GM15510 (cell line): Measurements from ENCODE around the gene PNLIPRP1.

Experiments
- POLR2A ChIP-seq: IDR thresholded peaks from 3 replicates; pipeline ENCODE4 v1.6.1; 2011; ENCODE audit warnings: borderline replicate concordance; ENCODE audit not compliant: insufficient read length; ENCODE audit errors: extremely low read depth

The PNLIPRP1 gene

DNA sequence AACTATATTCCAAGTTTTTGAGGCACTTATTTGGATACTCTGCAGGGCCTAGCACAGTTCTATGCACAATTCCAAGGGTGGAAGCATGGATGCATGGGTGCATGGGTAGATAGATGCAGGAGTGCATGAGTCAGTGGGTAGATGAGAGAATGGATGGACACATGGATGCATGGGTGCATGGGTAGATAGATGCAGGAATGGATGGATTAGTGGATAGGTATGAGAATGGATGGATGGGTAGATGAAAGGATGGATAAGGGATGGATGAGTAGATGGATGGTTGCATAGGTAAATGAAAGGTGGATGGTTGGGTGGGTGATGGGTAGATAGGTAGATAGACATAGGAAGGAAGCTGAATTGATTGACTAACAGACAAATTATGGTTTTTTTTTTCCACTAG is 45.6 kb downstream of the PNLIPRP1 start:
- TF ChIP-seq POLR2A: no peak

- no peak for TF ChIP-seq POLR2A
Measured at GRCh38 chr10:116636976-116637375, 46.2 kb downstream of the PNLIPRP1 start.

- TF ChIP-seq POLR2A: no peak
Measured at GRCh38 chr10:116637830-116638229, 47.1 kb downstream of the PNLIPRP1 start.

DNA sequence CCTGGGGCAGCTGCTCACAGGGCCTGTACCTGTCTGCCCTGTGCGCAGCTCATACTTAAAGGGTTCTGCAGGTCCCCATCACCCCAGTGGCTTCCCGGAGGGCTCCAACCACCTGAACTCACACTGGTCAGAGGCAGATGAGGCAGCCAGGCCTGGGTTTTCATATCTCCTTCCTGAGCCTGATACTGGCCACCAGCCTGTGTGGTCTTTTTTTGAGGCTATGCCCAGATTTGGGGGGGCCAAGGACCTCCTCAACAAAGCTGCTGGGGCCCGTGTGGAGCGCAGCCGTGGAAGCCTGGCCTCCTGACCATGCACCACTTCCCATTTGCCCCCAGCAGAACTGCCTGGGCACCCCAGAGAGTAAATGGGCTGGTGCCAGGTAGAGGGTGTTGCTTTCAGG is 55.7 kb downstream of the PNLIPRP1 start:
- no peak for TF ChIP-seq POLR2A

- TF ChIP-seq POLR2A: no peak
Measured at GRCh38 chr10:116648903-116649302, 58.1 kb downstream of the PNLIPRP1 start.

DNA sequence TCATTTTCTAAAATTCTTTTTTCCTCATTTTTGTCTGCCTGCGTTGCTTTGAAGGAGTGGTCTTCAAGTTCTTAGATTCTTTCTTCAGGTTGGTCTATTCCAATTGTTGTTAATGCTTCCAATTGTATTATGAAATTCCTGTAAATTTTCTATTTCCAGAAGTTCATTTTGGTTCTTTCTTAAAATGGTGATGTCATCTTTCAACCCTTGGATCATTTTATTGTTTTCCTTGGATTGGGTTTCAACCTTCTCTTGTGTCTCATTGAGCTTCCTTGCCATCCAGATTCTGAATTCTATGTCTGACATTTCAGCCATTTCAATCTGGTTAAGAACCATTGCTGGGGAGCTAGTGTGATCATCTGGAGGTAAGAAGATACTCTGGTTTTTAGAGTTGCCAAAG is 63.1 kb downstream of the PNLIPRP1 start:
- TF ChIP-seq POLR2A: no peak

GRCh38 chr10:116654816-116655215 is 64.1 kb downstream of the PNLIPRP1 start:
- no peak for TF ChIP-seq POLR2A

GRCh38 chr10:116655568-116655967 is 64.8 kb downstream of the PNLIPRP1 start:
- TF ChIP-seq POLR2A: no peak

DNA sequence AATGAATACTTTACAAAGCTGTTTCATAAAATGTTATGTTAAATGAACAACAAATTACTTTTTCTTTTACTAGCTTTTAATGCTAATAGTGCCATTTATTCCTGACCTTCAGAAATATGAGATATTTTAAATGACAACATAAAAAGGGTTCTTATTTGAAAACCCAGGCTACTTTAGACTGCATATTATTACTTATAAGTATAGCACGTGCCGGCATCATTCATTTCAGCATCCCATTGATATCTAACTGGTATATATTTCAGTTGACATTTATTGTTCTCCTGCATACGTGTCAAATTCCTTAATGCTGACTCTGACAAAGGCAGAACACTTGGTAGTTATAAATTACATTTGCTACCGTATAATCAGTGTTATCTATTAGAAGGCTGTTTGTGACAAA is 65.3 kb downstream of the PNLIPRP1 start:
- no peak for TF ChIP-seq POLR2A

- no peak for TF ChIP-seq POLR2A
Measured at GRCh38 chr10:116657863-116658551, 67.2 kb downstream of the PNLIPRP1 start.
